ENCODE data around the gene PIM2. TPM values are rescaled to one million over a fixed set of nuclear protein-coding genes. Genes with fewer than 3 reads are reported as not detected.
A peak's percentile ranks its signal among the peaks of the same experiment; 100 is the strongest.

The PIM2 gene
- total and polyA plus RNA-seq, 7 donors: 2.4 to 42.0 (median 6.6) TPM

- H3K4me3 ChIP-seq: peak overlapping the region in 2 of 4 donors; percentile 8 to 20
- H3K27ac ChIP-seq: peak overlapping the region; percentile 82 to 90 (median 86)
- no peaks in the 10 kb centered on the region for H3K27me3 ChIP-seq
- no peaks in the 10 kb centered on the region for H3K9me3 ChIP-seq
- peaks cover 0 to 20% (median 8%) of the 10 kb centered on the region in 4 donors for H3K4me1 ChIP-seq
- peak; percentile 95 for DNase-seq
- WGBS, 2 donors: 5 to 11% methylated on average over 27 of the region's 27 CpGs
- TF ChIP-seq POLR2AphosphoS5 (IDR thresholded peaks at IDR 0.05) (peak in 2 of 4 donors; percentile 9 to 46), EP300 (IDR thresholded peaks at IDR 0.05) (no peak), CTCF (IDR thresholded peaks at IDR 0.05) (peak; percentile 82 to 88 (median 84)), POLR2A (IDR thresholded peaks at IDR 0.05) (no peak)
- H3K36me3 ChIP-seq: peaks cover 0 to 4% (median 0%) of the 10 kb centered on the region in 4 donors
- intact Hi-C loops (cut with DNase I): loop anchor here (5.0 kb wide), 2 partner anchors 125 to 320 kb away; partner anchors contain the start of genes TFE3 and WDR13
These were observed 1.5 kb downstream of the PIM2 start for GRCh38 chrX:48917139-48918001.

GRCh38 chrX:48914593-48915493 lies 4.0 kb downstream of the PIM2 start:
- DNase-seq: no peak
- TF ChIP-seq CTCF (IDR thresholded peaks at IDR 0.05) (no peak), POLR2AphosphoS5 (IDR thresholded peaks at IDR 0.05) (no peak), POLR2A (IDR thresholded peaks at IDR 0.05) (no peak), EP300 (IDR thresholded peaks at IDR 0.05) (no peak)
- H3K27ac ChIP-seq: no peak overlapping the region
- 84 to 88% methylated on average over 13 of the region's 13 CpGs for WGBS, 2 donors
- H3K36me3 ChIP-seq: no peaks in the 10 kb centered on the region
- intact Hi-C loops (cut with DNase I): loop anchor here (5.0 kb wide), 2 partner anchors 127 to 318 kb away; partner anchors contain the start of genes TFE3 and WDR13
- peaks cover 0 to 28% (median 14%) of the 10 kb centered on the region in 4 donors for H3K4me1 ChIP-seq
- H3K4me3 ChIP-seq: no peak overlapping the region
- H3K27me3 ChIP-seq: no peaks in the 10 kb centered on the region
- no peaks in the 10 kb centered on the region for H3K9me3 ChIP-seq

GRCh38 chrX:48913605-48914366 lies 5.0 kb downstream of the PIM2 start:
- 80 to 84% methylated on average over 5 of the region's 5 CpGs for WGBS, 2 donors
- TF ChIP-seq POLR2AphosphoS5 (IDR thresholded peaks at IDR 0.05) (no peak), POLR2A (IDR thresholded peaks at IDR 0.05) (no peak), CTCF (IDR thresholded peaks at IDR 0.05) (no peak), EP300 (IDR thresholded peaks at IDR 0.05) (no peak)
- intact Hi-C loops (cut with DNase I): no loop called here

More at GRCh38 chrX:48913605-48914366, 5.0 kb downstream of the PIM2 start:
- Histone ChIP-seq H3K27me3 (no peaks in the 10 kb centered on the region), H3K27ac (no peak overlapping the region), H3K4me1 (peaks cover 0 to 22% (median 11%) of the 10 kb centered on the region in 4 donors), H3K4me3 (no peak overlapping the region), H3K36me3 (no peaks in the 10 kb centered on the region), H3K9me3 (no peaks in the 10 kb centered on the region)
- no peak for DNase-seq

Data from sigmoid colon (tissue), 7 donors.